Glomerular visceral epithelial cell (primary cell): ENCODE results near the gene CAMK1D.
A peak's percentile ranks its signal among the peaks of the same experiment; 100 is the strongest.

Source experiments
- DNase-seq: peaks from one replicate; pipeline ENCODE4 v3.0.0-alpha.2; 2016; ENCODE audit errors: extremely low spot score

The CAMK1D gene

GRCh38 chr10:12758271-12758670 is 408.9 kb downstream of the CAMK1D start:
- DNase-seq: no peak

- no peak for DNase-seq
Observed at GRCh38 chr10:12766223-12766622, 416.9 kb downstream of the CAMK1D start.

- peak; percentile 25 for DNase-seq
Observed at GRCh38 chr10:12768156-12769100, 419.1 kb downstream of the CAMK1D start.

GRCh38 chr10:12769323-12770044 is 420.1 kb downstream of the CAMK1D start:
- no peak for DNase-seq

GRCh38 chr10:12771981-12772760 is 422.8 kb downstream of the CAMK1D start:
- DNase-seq: no peak

- no peak for DNase-seq
Observed at GRCh38 chr10:12772797-12773587, 423.6 kb downstream of the CAMK1D start.

- no peak for DNase-seq
Observed at GRCh38 chr10:12774204-12774894, 425.0 kb downstream of the CAMK1D start.

- DNase-seq: no peak
Observed at GRCh38 chr10:12777840-12778585, 428.7 kb downstream of the CAMK1D start.

GRCh38 chr10:12780634-12781601 is 431.6 kb downstream of the CAMK1D start:
- no peak for DNase-seq

- no peak for DNase-seq
Observed at GRCh38 chr10:12781976-12782375, 432.6 kb downstream of the CAMK1D start.

- peak; percentile 39 for DNase-seq
Observed at GRCh38 chr10:12782537-12782936, 433.2 kb downstream of the CAMK1D start.

GRCh38 chr10:12783293-12783692 is 433.9 kb downstream of the CAMK1D start:
- no peak for DNase-seq

- no peak for DNase-seq
Observed at GRCh38 chr10:12784646-12785045, 435.3 kb downstream of the CAMK1D start.

- no peak for DNase-seq
Observed at GRCh38 chr10:12785415-12785831, 436.1 kb downstream of the CAMK1D start.

- DNase-seq: no peak
Observed at GRCh38 chr10:12787297-12787696, 437.9 kb downstream of the CAMK1D start.

- no peak for DNase-seq
Observed at GRCh38 chr10:12788277-12788676, 438.9 kb downstream of the CAMK1D start.

GRCh38 chr10:12790270-12790669 is 440.9 kb downstream of the CAMK1D start:
- no peak for DNase-seq

- no peak for DNase-seq
Observed at GRCh38 chr10:12791728-12792127, 442.4 kb downstream of the CAMK1D start.
